Coronary artery (tissue), 2 donors: ENCODE results near the gene CCNL2.
A peak's percentile ranks its signal among the peaks of the same experiment; 100 is the strongest.

Source experiments
- DNase-seq: peaks from one replicate; pipeline ENCODE4 v3.0.0-alpha.2; 2017; ENCODE audit warnings: low spot score
- H3K27ac ChIP-seq, 2 donors: fragments of 200-600 bp; sonication (generic); one replicate each; pipeline ENCODE4 v1.5.1; 2016 to 2019
- H3K4me3 ChIP-seq: fragments of 200-600 bp; sonication (generic); 2 replicates; pipeline ENCODE4 v1.5.1; 2016; ENCODE audit warnings: mild to moderate bottlenecking, moderate library complexity
- TF ChIP-seq, protein P1 (sequence below): fragments of 200-600 bp; sonication (generic); IDR thresholded peaks from one replicate; pipeline ENCODE4 v1.5.1; 2019; ENCODE audit warnings: antibody characterized with exemption

The CCNL2 gene

DNA sequence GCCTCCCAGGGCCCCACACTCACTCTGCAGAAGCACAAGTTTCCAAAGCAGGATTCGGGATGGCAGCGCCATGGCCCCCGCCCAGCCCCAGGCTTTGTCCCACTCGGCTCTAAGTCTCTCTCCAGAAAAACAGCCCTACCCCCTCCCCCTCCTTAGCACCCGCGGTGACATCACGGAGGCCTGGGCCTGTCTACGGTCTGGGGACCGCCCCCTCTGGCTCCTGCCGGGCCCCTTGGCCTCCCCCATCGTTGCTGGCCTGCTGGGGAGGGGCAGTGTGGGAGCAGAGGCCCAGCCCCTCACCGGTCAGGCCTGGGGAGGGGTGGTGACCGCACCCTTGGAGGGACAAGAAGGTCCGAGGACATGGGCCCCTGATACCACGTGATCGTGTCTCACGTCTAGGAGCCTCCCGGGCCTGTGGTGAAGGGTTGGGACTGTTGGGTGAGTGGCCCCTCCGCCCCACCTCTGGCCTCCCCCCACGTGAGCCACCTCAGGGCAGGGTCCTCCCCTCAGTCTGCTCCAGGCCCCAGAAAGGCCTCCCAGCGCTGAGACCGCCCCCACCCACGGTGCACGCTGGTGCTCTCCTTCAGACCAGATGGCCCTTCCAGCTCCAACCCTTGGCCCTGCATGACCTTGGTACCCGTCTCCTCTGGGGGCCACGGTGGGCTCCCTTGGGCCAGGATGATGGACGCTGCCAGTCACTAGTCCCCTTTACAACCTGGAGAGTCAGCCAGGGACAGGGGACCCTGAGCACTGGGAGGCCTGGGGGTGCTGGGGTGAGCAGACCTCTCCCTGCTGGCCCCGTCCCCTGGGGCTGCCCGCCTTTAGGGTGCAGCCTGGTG, 40.5 kb downstream of the CCNL2 start, which contains the start of gene MXRA8:
TSS of gene MXRA8 (minus strand) at position 123 of the 839 bp plus-strand sequence. CDS start at position 72, 51 bp downstream.
- peak within 1 kb of the TSS; percentile 78 for H3K4me3 ChIP-seq
- no peak for DNase-seq
- TF ChIP-seq, protein P1, sequence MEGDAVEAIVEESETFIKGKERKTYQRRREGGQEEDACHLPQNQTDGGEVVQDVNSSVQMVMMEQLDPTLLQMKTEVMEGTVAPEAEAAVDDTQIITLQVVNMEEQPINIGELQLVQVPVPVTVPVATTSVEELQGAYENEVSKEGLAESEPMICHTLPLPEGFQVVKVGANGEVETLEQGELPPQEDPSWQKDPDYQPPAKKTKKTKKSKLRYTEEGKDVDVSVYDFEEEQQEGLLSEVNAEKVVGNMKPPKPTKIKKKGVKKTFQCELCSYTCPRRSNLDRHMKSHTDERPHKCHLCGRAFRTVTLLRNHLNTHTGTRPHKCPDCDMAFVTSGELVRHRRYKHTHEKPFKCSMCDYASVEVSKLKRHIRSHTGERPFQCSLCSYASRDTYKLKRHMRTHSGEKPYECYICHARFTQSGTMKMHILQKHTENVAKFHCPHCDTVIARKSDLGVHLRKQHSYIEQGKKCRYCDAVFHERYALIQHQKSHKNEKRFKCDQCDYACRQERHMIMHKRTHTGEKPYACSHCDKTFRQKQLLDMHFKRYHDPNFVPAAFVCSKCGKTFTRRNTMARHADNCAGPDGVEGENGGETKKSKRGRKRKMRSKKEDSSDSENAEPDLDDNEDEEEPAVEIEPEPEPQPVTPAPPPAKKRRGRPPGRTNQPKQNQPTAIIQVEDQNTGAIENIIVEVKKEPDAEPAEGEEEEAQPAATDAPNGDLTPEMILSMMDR: no peak
- peak within 1 kb of the TSS; percentile 81 to 95 for H3K27ac ChIP-seq

DNA sequence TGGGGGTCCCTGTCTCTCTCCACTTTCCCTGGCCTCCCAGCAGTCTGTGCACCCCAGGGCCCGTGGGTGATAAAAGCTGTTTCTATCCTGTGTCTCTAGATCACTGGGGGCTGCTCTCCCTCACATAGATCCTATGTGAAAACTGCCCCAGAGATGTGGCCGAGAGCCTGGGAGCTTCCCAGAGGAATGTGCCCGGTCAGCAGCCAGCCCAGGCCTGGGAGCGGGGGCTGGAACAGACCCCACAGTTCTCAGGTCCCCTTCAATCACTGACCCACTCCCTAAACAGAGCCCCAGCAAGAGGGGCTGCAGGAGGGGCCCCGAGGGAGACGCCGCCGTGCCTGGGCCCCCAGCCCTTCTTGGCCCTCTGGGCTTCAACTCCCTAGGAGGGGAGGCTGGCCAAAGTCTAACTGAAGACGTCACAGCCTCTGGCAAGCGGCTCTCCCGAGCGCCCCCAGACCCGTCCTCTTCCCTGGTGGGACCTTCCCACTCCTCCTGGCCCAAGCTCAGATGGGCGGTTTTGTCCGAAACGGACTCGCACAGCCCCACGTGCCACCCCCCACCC, 41.2 kb downstream of the CCNL2 start:
- Histone ChIP-seq H3K4me3 (peak overlapping the region; percentile 78), H3K27ac (peak overlapping the region; percentile 81 to 95)
- no peak for DNase-seq
- TF ChIP-seq, protein P1: no peak

DNA sequence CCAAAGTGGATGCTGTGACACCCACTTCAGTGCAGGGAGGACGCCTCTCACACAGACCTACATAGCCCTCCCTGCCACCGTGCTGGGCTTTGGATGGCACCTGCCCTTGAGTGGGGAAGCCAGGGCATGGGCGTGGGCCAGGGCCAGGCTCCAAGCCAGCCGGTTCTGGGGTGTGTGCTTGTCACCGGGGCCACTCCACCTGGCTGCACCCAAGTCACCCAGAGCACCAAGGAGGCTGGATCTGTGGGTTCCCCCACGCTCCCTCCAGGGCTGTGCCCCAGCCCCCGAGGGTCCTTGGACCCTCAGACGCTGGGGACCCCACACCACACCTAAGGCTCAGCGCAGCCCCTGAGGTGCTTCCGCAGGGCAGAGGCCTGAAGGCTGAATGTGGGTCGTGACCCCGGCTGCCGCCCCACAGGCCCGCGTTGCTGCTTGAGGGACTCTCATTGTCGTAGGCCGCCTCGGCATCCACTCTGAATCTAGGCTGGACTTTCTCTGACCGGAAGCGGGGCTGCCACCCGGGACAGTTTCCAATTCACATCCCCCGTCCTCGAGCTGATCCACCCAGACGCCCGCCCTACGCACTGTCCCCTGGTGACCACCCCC, 42.2 kb downstream of the CCNL2 start:
- TF ChIP-seq, protein P1: no peak
- DNase-seq: no peak
- Histone ChIP-seq H3K27ac (peak overlapping the region; percentile 81 to 95), H3K4me3 (peak overlapping the region; percentile 78)

DNA sequence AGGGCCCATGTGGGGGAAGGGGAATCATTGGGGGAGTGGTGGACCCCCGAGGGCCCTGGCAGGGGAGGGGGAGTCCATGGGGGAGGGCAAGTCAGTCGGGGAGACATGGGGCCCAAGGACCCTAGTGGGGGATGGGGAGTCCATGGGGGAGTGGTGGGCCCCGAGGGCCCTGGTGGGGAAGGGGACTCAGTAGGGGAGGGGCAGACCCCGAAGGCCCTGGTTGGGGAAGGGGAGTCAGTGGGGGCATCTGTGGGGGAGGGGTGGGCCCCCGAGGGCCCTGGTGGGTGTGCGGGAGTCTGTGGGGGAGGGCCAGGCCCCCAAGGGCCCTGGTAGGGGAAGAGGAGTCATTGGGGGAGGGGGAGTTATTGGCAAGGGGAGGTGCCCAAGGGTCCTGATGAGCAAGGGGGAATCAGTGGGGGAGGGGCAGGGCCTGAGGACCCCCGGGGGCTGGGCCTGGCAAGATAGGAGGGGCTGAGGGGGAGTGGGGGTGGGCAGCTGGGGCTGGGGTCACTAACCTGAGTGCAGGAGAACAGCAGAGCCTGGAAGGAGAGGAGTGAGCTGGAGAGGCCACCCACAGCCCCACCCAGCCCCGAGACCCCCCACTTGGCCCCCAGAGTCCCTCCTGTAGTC, 42.9 kb downstream of the CCNL2 start:
- TF ChIP-seq, protein P1: no peak
- Histone ChIP-seq H3K27ac (peak overlapping the region; percentile 81 to 95), H3K4me3 (peak overlapping the region; percentile 78)
- no peak for DNase-seq

DNA sequence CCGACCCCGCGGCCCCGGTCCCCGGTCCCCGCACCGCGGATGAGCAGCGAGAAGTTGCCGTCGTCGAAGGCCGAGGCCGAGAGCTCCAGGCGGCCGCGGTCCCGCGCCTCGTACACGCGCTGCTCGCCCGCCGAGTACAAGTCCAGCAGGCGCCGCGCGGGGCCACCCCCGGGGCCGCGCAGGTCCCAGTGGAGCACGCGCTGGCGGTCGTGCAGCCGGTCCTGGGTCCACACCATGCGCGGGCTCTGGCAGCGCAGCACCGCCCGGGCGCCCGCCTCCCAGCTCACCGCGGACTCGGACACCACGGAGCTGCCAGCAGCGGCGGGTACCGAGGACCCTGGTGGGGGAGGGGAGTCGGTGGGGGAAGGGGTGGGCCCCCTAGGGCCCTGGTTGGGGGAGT, 43.7 kb downstream of the CCNL2 start:
- Histone ChIP-seq H3K4me3 (peak overlapping the region; percentile 78), H3K27ac (peak overlapping the region; percentile 81 to 95)
- no peak for DNase-seq
- TF ChIP-seq, protein P1: no peak

DNA sequence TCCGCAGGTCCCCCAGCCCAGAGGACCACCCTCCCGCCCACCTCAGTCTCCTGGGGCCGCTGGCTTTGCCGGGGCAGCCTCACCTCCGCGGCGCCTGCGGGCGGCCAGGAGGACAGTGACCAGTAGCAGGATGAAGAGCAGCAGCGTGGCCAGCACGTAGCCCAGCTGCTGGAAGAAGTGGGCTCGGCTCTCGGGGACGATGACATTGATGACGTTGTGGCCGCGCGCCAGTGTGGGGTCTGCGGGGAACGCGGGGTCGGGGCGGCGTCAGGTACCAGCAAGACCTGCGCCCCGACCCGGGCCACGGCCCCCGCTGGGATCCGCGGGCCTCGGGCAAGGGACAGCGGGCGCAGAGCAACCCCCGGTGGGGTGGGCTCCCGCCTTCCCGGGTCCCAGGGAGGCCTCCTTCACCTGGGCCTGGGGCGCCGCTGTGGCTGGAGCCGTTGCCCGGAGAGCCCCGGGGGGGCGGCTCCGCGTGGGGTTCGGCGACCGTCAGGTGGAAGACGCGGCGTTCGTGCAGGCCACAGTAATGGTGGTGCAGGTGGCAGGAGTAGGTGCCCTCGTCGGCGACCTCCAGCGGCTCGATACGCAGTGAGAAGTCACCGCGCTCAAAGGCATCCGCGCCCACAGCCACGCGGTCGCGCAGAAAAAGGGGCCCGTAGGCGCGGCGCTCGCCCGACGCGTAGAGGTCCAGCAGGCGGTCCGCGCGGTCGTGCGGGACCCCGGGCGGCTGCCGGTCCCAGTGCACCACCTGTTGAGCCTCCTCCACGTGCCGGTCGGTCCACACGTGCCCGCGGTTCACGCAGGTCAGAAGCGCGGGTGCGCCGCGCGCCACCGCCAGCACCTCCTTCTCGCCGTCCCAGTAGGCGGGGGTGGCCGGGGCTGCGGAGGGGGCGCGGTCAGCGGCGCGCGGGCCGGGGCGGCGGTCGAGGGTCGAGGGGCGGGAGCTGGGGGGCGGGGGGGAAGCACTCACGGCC, 44.6 kb downstream of the CCNL2 start:
- no peak for DNase-seq
- H3K27ac ChIP-seq: peak overlapping the region in 1 of 2 donors; percentile 95
- H3K4me3 ChIP-seq: peak overlapping the region; percentile 78
- TF ChIP-seq, protein P1: no peak
